ENCODE data around the gene CLTB. TPM values are rescaled to one million over a fixed set of nuclear protein-coding genes. Genes with fewer than 3 reads are reported as not detected.

Gene CLTB
- total and polyA plus RNA-seq, 2 of the 4 experiments (the other 2 are of a cell fraction) = 87.6 to 99.9 TPM

DNA sequence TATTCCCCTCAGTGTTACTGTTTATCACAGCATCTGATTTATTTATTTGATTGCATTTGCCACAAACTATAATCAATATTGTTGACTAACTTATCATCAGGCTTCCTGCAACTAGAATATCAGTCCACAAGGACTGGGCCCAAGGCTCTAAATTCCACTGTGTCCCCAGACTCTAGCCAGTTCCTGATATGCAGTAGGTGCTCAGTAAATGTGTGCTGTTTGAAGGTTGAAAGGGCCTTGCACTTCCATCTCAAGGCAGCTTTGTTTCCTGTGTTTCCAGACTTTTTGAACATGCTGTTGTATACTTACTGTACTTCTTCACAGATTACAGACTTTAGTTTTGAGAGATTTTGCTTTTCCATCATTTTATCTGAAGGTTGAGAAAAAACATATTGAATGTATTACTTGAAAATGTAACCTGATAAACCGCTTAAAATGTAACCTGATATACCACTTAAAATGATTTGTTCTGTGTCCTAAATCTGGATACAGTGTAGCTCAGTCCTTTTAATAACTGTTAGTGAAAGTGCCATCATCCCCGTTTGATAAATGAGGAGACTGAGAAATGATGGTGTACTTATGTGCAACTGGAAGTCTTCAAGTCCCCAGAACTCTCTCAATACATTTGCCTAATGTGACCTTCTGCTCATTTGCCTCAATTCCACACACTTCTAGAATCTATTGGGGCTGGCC lies 73.4 kb downstream of the CLTB start:
- no peak overlapping the region for H3K27ac ChIP-seq (ENCODE audit: insufficient read depth, low read length)
- dilution Hi-C loops (cut with HindIII; ENCODE audit: low sequenced_read_pairs, unreplicated experiment) = no loop called here
- TF ChIP-seq MAZ (IDR thresholded peaks at IDR 0.05; ENCODE audit: borderline replicate concordance, low read depth, low read length) (no peak), MXI1 (IDR thresholded peaks at IDR 0.05; ENCODE audit: borderline replicate concordance, low read depth, low read length) (no peak), RCOR1 (IDR thresholded peaks at IDR 0.05; ENCODE audit: insufficient replicate concordance, low read length) (no peak), RFX5 (IDR thresholded peaks at IDR 0.05; ENCODE audit: low read depth, low read length) (no peak), CHD1 (IDR thresholded peaks at IDR 0.05; ENCODE audit: low read depth, low read length) (no peak), NFE2L2 (IDR thresholded peaks at IDR 0.05; ENCODE audit: low read depth, low read length) (no peak), RAD21 (IDR thresholded peaks at IDR 0.05; ENCODE audit: low read length) (no peak), POLR2A (IDR thresholded peaks at IDR 0.05; ENCODE audit: low read depth, low read length) (no peak), SMC3 (IDR thresholded peaks at IDR 0.05; ENCODE audit: low read depth, low read length) (no peak), MAFK (IDR thresholded peaks at IDR 0.05; ENCODE audit: low read depth, low read length) (no peak), CEBPB (IDR thresholded peaks at IDR 0.05; ENCODE audit: low read depth, low read length) (no peak), FOS (IDR thresholded peaks at IDR 0.05; ENCODE audit: low read depth, low read length) (no peak), BHLHE40 (IDR thresholded peaks at IDR 0.05; ENCODE audit: low read depth, low read length) (no peak)
- TF ChIP-seq, protein P1, sequence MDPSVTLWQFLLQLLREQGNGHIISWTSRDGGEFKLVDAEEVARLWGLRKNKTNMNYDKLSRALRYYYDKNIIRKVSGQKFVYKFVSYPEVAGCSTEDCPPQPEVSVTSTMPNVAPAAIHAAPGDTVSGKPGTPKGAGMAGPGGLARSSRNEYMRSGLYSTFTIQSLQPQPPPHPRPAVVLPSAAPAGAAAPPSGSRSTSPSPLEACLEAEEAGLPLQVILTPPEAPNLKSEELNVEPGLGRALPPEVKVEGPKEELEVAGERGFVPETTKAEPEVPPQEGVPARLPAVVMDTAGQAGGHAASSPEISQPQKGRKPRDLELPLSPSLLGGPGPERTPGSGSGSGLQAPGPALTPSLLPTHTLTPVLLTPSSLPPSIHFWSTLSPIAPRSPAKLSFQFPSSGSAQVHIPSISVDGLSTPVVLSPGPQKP (IDR thresholded peaks at IDR 0.05; ENCODE audit: borderline replicate concordance, low read depth, low read length) = no peak
- TF ChIP-seq, protein P2, sequence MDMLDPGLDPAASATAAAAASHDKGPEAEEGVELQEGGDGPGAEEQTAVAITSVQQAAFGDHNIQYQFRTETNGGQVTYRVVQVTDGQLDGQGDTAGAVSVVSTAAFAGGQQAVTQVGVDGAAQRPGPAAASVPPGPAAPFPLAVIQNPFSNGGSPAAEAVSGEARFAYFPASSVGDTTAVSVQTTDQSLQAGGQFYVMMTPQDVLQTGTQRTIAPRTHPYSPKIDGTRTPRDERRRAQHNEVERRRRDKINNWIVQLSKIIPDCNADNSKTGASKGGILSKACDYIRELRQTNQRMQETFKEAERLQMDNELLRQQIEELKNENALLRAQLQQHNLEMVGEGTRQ (IDR thresholded peaks at IDR 0.05; ENCODE audit: low read depth, low read length) = no peak
- TF ChIP-seq, protein P3, sequence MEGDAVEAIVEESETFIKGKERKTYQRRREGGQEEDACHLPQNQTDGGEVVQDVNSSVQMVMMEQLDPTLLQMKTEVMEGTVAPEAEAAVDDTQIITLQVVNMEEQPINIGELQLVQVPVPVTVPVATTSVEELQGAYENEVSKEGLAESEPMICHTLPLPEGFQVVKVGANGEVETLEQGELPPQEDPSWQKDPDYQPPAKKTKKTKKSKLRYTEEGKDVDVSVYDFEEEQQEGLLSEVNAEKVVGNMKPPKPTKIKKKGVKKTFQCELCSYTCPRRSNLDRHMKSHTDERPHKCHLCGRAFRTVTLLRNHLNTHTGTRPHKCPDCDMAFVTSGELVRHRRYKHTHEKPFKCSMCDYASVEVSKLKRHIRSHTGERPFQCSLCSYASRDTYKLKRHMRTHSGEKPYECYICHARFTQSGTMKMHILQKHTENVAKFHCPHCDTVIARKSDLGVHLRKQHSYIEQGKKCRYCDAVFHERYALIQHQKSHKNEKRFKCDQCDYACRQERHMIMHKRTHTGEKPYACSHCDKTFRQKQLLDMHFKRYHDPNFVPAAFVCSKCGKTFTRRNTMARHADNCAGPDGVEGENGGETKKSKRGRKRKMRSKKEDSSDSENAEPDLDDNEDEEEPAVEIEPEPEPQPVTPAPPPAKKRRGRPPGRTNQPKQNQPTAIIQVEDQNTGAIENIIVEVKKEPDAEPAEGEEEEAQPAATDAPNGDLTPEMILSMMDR (conservative IDR thresholded peaks at IDR 0.05; ENCODE audit: low read depth, low read length) = no peak
- ChIA-PET POLR2A (ENCODE audit: unreplicated experiment) (interaction anchor here (0.5 kb wide), 1 partner anchor 201 kb away, joined by 8 read pairs; no protein-coding TSS in a partner anchor), CTCF (interaction anchor here (0.5 kb wide), 1 partner anchor 11 kb away, joined by 4 read pairs; no protein-coding TSS in a partner anchor)
- no TSS peak for BruUV-seq (replicated peaks)
- H3K9me3 ChIP-seq (ENCODE audit: control insufficient read depth, insufficient read depth, low read length) = no peaks in the 10 kb centered on the region
- no peak for DNase-seq
- H3K18ac ChIP-seq (ENCODE audit: low read depth, low read length) = no peak overlapping the region
- no peaks in the 10 kb centered on the region; a peak in 1 of 4 replicates for H3K79me1 ChIP-seq (ENCODE audit: low read depth in 1 of 2, low read length in 2 of 2)
- H2AK9ac ChIP-seq (replicated peaks; ENCODE audit: low read depth, low read length, poor library complexity) = no peak overlapping the region
- H2BK15ac ChIP-seq (ENCODE audit: low read depth, low read length) = no peak overlapping the region
- H4K91ac ChIP-seq (ENCODE audit: insufficient read depth, low read depth, low read length) = no peak overlapping the region
- H2BK20ac ChIP-seq (ENCODE audit: low read depth, low read length) = no peak overlapping the region
- H2AFZ ChIP-seq (replicated peaks; ENCODE audit: low read length, poor library complexity) = no peak overlapping the region
- no peaks in the 10 kb centered on the region for H3K9me1 ChIP-seq (ENCODE audit: insufficient read depth, low read length)
- no peak overlapping the region for H3K9ac ChIP-seq (ENCODE audit: low read depth, low read length)
- peaks cover 34% of the 10 kb centered on the region for H3K36me3 ChIP-seq (ENCODE audit: control insufficient read depth, insufficient read depth, low read length)
- in situ Hi-C loops (cut with MboI; ENCODE audit: low sequenced_read_pairs) = loop anchor here (25.0 kb wide), 1 partner anchor 606 kb away; no protein-coding TSS in a partner anchor
- H3K27me3 ChIP-seq (ENCODE audit: control insufficient read depth, insufficient read depth, low read length) = no peaks in the 10 kb centered on the region
- no peak overlapping the region for H2AK5ac ChIP-seq (ENCODE audit: low read depth, low read length)
- H4K8ac ChIP-seq (ENCODE audit: low read depth in 2 of 2, low read length in 2 of 2) = no peak overlapping the region
- H3K4me1 ChIP-seq (ENCODE audit: control insufficient read depth, insufficient read depth, low read length) = no peaks in the 10 kb centered on the region
- no peaks in the 10 kb centered on the region for H4K20me1 ChIP-seq (ENCODE audit: insufficient read depth, low read length)
- no peak overlapping the region for H2BK5ac ChIP-seq (ENCODE audit: low read depth, low read length, poor library complexity, severe bottlenecking)
- H3K4me2 ChIP-seq (ENCODE audit: low read depth, low read length) = no peak overlapping the region
- no peak overlapping the region for H3K4me3 ChIP-seq (ENCODE audit: insufficient read depth, low read depth, low read length)
- no peak overlapping the region for H3K23ac ChIP-seq (ENCODE audit: low read depth, low read length)
- H4K5ac ChIP-seq (ENCODE audit: low read depth, low read length) = no peak overlapping the region
- no peak for ATAC-seq (ENCODE audit: low read depth)
- H3K56ac ChIP-seq (ENCODE audit: extremely low read depth, insufficient read depth, low read length) = no peak overlapping the region
- intact Hi-C loops (cut with micrococcal nuclease) = no loop called here
- H2BK120ac ChIP-seq (ENCODE audit: low read depth, low read length) = no peak overlapping the region
- WGBS, 2 experiments (ENCODE audit: extremely low coverage in 2 of 2, insufficient read length in 1 of 2) = no CpG with 5 or more reads among the region's 2 CpGs
- no peak overlapping the region for H3K4ac ChIP-seq (ENCODE audit: low read depth, low read length)
- no peak overlapping the region for H3K14ac ChIP-seq (replicated peaks; ENCODE audit: low read depth, low read length)

All from IMR-90 (cell line).